A204.1 (cell line): Measurements from ENCODE around the gene TNFAIP8L3.

ENCODE experiments used
- FAIRE-seq: peaks from 2 replicates; lab custom pipeline; 2012; peaks lifted over from hg19 to GRCh38; lab: Jason Lieb, UNC

TNFAIP8L3 gene

GRCh38 chr15:51089041-51089440 is 5.7 kb downstream of the TNFAIP8L3 start:
- no peak for FAIRE-seq

GRCh38 chr15:51088585-51088984 is 6.1 kb downstream of the TNFAIP8L3 start:
- FAIRE-seq: no peak

DNA sequence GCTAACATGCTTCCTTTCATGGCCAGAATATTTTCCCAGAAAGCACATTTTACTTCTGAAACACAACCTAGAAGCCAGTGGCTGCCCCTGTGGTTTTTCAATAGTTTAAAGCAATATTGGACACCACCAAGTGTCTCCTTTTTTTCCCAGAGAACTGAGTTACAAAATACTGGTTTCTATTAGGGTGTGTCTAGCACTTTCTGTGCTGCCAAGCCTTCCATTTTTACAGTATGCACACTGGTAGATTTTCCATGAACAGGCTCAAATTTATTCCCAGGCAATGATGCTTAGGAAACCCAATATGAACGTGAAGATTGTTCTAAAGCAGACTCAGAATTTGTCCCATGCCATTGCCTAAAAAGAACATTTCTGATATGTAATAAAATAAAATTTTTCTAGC is 7.2 kb downstream of the TNFAIP8L3 start:
- no peak for FAIRE-seq

GRCh38 chr15:51086409-51086808 is 8.3 kb downstream of the TNFAIP8L3 start:
- no peak for FAIRE-seq

DNA sequence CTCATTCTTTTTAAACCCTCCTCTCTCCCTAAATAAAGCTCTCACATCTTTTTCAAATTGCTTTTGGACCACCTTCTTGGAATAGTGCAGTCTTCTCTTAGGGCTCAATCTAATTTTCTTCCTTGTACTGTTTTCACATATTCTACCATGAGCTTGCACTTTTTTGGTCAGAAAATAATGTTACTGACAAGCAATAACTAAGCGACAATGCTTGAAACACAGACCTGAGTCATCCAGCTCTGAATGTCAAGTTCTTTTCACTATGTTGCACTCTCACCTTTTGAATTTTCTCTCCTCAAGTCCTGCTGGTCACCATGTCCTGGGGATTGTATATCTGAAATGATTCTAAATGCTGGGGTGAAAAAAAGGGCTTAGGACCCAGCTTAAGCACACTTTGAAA is 8.9 kb downstream of the TNFAIP8L3 start:
- no peak for FAIRE-seq

- no peak for FAIRE-seq
These were observed 11.0 kb downstream of the TNFAIP8L3 start for GRCh38 chr15:51083641-51084166.

DNA sequence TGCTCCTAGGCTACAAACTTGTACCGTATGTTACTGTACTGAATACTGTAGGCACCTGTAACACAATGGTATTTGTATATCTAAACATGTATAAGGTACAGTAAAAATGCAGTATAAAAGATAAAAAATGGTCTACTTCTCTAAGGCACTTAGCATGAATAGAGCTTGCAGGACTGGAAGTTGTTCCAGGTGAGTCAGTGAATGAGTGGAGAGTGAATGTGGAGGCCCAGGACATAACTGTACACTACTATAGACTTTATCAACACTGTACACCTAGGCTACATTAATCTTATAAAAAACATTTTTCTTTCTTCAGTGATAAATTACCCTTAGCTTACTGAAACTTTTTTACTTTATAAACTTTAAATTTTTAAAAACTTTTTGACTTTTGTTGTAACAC is 12.5 kb downstream of the TNFAIP8L3 start:
- FAIRE-seq: no peak

DNA sequence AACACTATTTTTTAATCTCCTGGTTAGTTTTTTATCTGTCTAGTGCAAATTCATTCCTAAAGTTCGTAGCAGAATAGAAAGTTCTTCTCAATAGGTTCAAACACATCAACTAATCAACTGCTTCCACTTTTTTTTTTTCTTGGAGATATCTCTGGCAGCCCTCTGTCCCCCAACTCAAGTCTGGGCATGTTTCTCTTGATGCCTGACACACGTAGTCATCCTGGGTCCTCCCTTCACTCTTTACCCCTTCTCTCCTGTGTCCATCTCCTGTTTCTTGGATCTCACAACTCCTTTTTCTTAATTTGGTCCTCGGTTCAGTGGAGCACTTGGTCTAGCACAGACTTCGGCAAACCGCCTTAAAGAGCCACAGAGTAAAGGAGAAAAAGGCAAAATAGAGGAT is 14.4 kb downstream of the TNFAIP8L3 start:
- FAIRE-seq: no peak

GRCh38 chr15:51079226-51079625 is 15.5 kb downstream of the TNFAIP8L3 start:
- no peak for FAIRE-seq

- no peak for FAIRE-seq
These were observed 17.2 kb downstream of the TNFAIP8L3 start for GRCh38 chr15:51077221-51078153.

DNA sequence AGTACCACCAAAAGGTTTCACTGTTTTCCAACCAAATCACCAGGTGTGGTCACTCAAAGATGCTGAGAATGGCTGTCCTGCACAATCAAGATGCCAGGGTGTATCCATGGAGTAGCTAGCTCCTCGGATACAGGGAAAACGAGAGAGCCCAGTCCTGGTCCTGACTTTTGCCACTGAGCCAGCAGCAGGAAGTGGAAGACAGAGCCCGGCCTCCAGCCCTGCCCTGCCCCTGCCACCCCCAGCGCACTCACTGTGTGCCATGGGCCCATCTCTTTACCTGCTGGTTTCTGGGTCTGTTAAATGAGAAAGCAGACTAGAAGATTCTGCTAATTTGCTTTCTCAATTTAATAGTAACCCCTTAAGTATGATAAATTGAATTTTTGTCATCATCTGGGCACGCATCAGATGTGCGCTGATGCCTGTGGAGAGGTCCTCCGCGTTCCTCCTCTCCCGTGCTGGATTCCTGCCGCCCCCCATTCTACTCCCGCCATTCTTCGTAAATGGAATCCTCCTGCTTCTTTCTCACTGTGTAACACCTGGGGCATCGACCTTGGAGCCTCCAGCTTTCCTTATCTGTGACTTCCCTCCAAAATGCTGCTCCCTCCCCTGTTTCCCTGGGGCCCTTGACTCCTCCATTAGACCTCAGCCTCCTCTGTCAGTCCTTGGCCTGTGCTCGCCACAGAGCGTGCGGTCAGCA is 18.0 kb downstream of the TNFAIP8L3 start:
- no peak for FAIRE-seq

DNA sequence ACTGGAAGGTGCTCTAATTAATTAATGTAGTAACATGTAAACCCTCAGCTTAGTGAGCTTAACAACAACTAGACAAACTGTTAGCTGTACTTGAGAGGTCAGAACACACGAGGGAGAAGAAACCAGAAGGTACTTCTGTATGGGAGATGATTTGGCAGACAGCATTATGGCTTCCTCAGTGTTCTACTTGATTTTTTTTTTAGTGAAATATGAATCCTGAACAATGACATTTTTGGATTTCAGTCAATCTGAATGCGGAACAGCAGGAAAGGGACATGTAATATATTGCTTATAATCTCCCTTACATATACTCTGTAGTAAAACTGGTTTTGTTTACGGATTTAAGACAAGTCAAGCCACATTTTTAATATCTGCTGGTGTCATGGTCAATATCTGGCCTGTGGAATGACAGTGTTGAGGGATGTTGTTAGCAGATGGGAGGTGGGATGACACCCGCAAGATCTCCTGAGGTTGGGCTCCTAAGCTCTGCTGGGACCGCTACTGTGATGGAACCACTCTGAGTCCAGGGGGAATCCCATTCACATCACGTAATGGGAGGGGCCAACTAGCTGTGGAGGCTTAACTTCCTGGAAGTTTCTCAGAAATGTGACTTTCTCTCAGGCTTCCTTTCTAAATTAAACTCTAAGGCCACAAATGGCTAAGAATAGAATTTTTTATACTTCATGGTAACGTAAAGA is 18.7 kb downstream of the TNFAIP8L3 start:
- FAIRE-seq: no peak

GRCh38 chr15:51075364-51075763 is 19.3 kb downstream of the TNFAIP8L3 start:
- no peak for FAIRE-seq

GRCh38 chr15:51074926-51075325 is 19.8 kb downstream of the TNFAIP8L3 start:
- FAIRE-seq: no peak

DNA sequence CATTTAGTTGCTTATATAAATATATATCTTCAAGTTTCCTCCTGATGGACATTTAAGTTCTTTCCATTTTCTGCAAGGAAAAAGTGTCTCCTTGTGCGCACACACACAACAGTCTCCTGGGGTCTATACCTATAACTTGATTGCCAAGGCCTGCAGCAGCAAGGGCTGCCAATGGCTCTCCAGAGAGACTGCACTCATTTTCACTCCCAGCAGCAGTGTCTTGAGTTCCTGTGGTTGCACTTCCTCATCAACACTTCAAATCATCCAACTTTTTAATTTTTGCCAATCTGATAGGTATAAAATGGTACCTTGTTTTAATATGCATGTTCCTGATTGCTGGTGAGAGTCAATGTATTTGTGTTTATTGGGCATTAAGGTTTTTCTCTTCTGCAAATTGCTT is 23.1 kb downstream of the TNFAIP8L3 start:
- FAIRE-seq: no peak

- no peak for FAIRE-seq
These were observed 24.7 kb downstream of the TNFAIP8L3 start for GRCh38 chr15:51069983-51070382.

DNA sequence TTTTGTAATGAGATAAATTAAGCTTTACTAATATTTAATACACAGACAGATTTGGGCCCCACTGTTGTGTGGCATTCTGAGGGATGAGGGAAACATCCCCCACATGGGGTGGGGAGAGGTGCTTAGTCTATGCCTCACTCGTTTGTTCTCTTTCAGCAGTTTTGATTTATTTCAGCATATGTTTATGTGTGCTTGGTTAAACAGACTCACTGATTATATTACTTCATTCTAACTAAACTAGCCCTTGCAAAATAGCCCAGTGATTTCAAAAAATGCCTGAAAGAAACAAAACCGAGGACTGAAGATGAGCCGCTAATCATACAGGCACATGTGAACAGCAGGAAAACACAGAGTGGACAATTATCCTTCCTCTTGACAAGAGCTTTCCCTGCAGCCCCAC is 27.2 kb downstream of the TNFAIP8L3 start:
- FAIRE-seq: no peak

- no peak for FAIRE-seq
These were observed 28.9 kb downstream of the TNFAIP8L3 start for GRCh38 chr15:51065781-51066180.

- no peak for FAIRE-seq
These were observed 29.4 kb downstream of the TNFAIP8L3 start for GRCh38 chr15:51065261-51065660.

- no peak for FAIRE-seq
These were observed 32.0 kb downstream of the TNFAIP8L3 start for GRCh38 chr15:51062736-51063135.

DNA sequence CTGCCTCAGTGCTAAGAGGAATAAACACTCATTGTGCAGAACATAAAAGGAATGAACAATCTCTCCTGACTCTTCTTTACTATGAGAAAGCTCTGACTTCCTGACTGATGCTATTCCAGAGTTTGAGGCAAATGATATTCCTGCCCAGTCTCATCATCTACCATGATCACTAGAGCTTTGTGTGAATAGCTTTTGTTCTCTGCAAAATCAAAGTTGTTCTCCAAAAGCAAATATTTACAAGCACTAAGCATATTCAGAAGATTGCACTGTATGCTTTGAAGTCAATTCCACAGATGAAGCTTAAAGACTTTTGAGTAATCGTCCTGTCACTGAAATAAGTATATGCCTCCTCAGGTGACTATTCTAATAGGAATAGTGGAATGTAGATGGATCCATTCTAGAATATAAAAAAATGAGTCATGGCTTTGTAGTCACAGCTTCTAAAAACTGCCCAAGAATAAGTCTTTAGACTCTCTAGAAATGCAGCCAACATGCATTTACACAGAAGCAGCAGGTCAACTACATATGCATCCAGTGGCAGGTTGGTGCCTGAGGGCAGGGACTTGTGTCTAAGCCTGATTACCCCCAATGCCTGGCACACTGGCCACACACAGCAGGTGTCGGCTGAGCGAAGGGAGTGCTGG is 34.6 kb downstream of the TNFAIP8L3 start:
- no peak for FAIRE-seq

DNA sequence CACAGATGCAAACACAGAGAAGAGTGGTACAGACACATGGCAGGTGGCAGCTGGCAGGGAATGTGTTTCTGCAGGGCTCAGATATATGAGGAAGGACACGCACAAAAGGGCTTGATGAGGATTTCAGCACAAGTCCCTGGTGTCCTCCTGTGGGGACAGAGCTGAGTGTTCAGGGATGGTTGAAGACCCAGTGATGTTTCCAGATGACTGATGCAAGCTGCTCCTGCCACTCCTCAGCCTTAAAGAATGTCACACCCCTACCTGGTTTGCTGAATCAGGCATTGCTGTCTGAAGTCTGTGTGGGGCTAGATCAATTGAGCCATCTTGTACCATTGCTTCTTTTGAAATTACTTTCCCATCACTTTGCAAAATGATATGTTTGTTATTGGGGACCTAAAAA is 40.2 kb downstream of the TNFAIP8L3 start:
- no peak for FAIRE-seq
